Mucosa of descending colon (tissue), 3 donors: ENCODE results near the gene LSM10. TPM values are rescaled to one million over a fixed set of nuclear protein-coding genes. Genes with fewer than 3 reads are reported as not detected.
A peak's percentile ranks its signal among the peaks of the same experiment; 100 is the strongest.

Experiments
- ATAC-seq: fragments of 200-7000 bp; cut with Tn5 transposase; one replicate; pipeline ENCODE4 v1.9.1; 2020; ENCODE audit warnings: mild to moderate bottlenecking, moderate library complexity
- DNase-seq, 3 donors: peaks; one replicate each; pipeline ENCODE4 v3.0.0-alpha.2; 2020
- H3K36me3 ChIP-seq: fragments of 200-600 bp; one replicate; pipeline ENCODE4 v1.8.0; 2021; ENCODE audit warnings: low read depth, mild to moderate bottlenecking
- H3K4me1 ChIP-seq: fragments of 200-600 bp; one replicate; pipeline ENCODE4 v1.8.0; 2021; ENCODE audit warnings: low read depth, mild to moderate bottlenecking
- H3K4me3 ChIP-seq: fragments of 200-600 bp; one replicate; pipeline ENCODE4 v1.8.0; 2021; ENCODE audit warnings: mild to moderate bottlenecking
- H3K9me3 ChIP-seq: fragments of 200-600 bp; one replicate; pipeline ENCODE4 v1.8.0; 2021; ENCODE audit warnings: mild to moderate bottlenecking
- CTCF ChIP-seq: fragments of 200-600 bp; IDR thresholded peaks from one replicate; pipeline ENCODE4 v1.8.0; 2022; ENCODE audit warnings: antibody characterized with exemption, mild to moderate bottlenecking
- intact Hi-C, 2 donors: fragments of 100-400 bp; cut with DNase I in 1 of 2; cut with micrococcal nuclease in 1 of 2; formaldehyde crosslinking; loops; one replicate each; pipeline versions ENCODE4 v1.11.0 to v1.11.1; 2022; cut with DNase I, micrococcal nuclease
- total RNA-seq, 3 donors: library from RNA; stranded (reverse); fragmentation: NEBNext Ultra II Directional in 2 of 3; extraction: Animal tissue kit (Norgen Biotek cat#: 25700) in 2 of 3; gene quantifications; one replicate each; pipeline versions ENCODE4 v1.2.1 to v1.2.4, GENCODE V29; 2021 to 2023
- donor health status: DM: no; HTN: no; CAD: no; lungs with moderate emphysema.
- donor health status: DM: no; HTN: no; CAD: no.
- donor health status: DM: no; HTN: yes; CAD: no.

The LSM10 gene
- total RNA-seq, 3 donors from 2014 or later, result 19.5 to 52.9 (median 22.5) TPM

GRCh38 chr1:36386265-36387140, 11.2 kb downstream of the LSM10 start:
- DNase-seq, result peak; percentile 85 to 93 (median 91)
- H3K9me3 ChIP-seq, result no peaks in the 10 kb centered on the region
- no peak for TF ChIP-seq CTCF
- H3K36me3 ChIP-seq, result peaks cover 4% of the 10 kb centered on the region
- intact Hi-C loops, result no loop called here
- ATAC-seq, result peak; percentile 78
- H3K4me3 ChIP-seq, result peak overlapping the region; percentile 92
- peaks cover 29% of the 10 kb centered on the region for H3K4me1 ChIP-seq

GRCh38 chr1:36385410-36386264, 12.1 kb downstream of the LSM10 start, which contains the start of gene STK40:
Gene STK40, minus strand, starts transcription at chr1:36385924. Its CDS starts 24,592 bp downstream, at chr1:36361332.
- Histone ChIP-seq H3K9me3 (no peaks in the 10 kb centered on the region), H3K4me1 (peaks cover 30% of the 10 kb centered on the region), H3K36me3 (peaks cover 4% of the 10 kb centered on the region), H3K4me3 (peak within 1 kb of the TSS; percentile 92)
- ATAC-seq (peak; percentile 85), DNase-seq (peak; percentile 98 to 99 (median 98))
- TF ChIP-seq CTCF, result no peak
- intact Hi-C loops, result no loop called here

GRCh38 chr1:36384542-36385409, 12.9 kb downstream of the LSM10 start:
- Histone ChIP-seq H3K36me3 (peaks cover 4% of the 10 kb centered on the region), H3K4me3 (peak overlapping the region; percentile 92), H3K4me1 (peaks cover 34% of the 10 kb centered on the region), H3K9me3 (no peaks in the 10 kb centered on the region)
- DNase-seq (peak; percentile 87 to 91 (median 89)), ATAC-seq (peak; percentile 43)
- intact Hi-C loops, result no loop called here
- no peak for TF ChIP-seq CTCF

GRCh38 chr1:36383240-36383639, 14.5 kb downstream of the LSM10 start:
- H3K9me3 ChIP-seq, result no peaks in the 10 kb centered on the region
- ATAC-seq (no peak), DNase-seq (no peak)
- peaks cover 4% of the 10 kb centered on the region for H3K36me3 ChIP-seq
- intact Hi-C loops, result no loop called here
- H3K4me3 ChIP-seq, result no peak overlapping the region
- TF ChIP-seq CTCF, result no peak
- H3K4me1 ChIP-seq, result peaks cover 34% of the 10 kb centered on the region

- TF ChIP-seq CTCF, result no peak
- intact Hi-C loops, result no loop called here
- Histone ChIP-seq H3K36me3 (peaks cover 4% of the 10 kb centered on the region), H3K4me3 (no peak overlapping the region), H3K4me1 (peaks cover 29% of the 10 kb centered on the region), H3K9me3 (no peaks in the 10 kb centered on the region)
- ATAC-seq (no peak), DNase-seq (no peak)
These were observed 15.0 kb downstream of the LSM10 start for GRCh38 chr1:36382669-36383068.
